ENCODE data around the gene SFMBT2. TPM values are rescaled to one million over a fixed set of nuclear protein-coding genes. Genes with fewer than 3 reads are reported as not detected.

SFMBT2 gene
- total RNA-seq, 2 donors from 2014 or later = 1.6 to 3.4 TPM

- WGBS, 2 donors = 54 to 57% methylated on average over 4 of the region's 4 CpGs
- TF ChIP-seq CTCF (IDR thresholded peaks at IDR 0.05) (no peak), POLR2A (IDR thresholded peaks at IDR 0.05) (no peak)
- ATAC-seq (no peak), DNase-seq (no peak)
- H3K27me3 ChIP-seq = no peaks in the 10 kb centered on the region
- no peak overlapping the region for H3K4me3 ChIP-seq
- intact Hi-C loops (cut with DNase I) = no loop called here
- H3K27ac ChIP-seq = no peak overlapping the region
- no peaks in the 10 kb centered on the region for H3K4me1 ChIP-seq
- no peaks in the 10 kb centered on the region for H3K36me3 ChIP-seq (replicated peaks in 1 of 2; ENCODE audit: insufficient read depth in 1 of 2, low read depth in 2 of 2)
- H3K9me3 ChIP-seq = no peaks in the 10 kb centered on the region
Observed at GRCh38 chr10:7165500-7166177, 245.2 kb downstream of the SFMBT2 start.

DNA sequence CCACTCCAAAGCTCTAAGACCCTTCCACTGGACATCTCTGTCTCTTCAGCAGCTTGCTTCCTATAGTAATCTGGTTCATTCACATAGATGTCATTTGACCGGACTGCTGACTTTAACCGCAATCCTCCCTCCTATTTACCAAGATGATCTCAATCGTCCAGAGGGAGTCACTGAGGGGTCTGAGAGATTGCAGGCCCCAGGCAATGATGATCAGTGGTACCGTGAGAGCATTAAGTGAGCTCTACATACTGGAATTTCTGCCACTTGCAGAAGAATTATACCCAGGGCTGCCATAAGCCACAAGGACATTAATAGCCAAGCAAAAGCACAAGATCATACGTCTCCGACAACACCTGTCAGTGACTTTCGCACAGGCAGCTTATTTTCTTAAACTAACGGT, 245.9 kb downstream of the SFMBT2 start:
- WGBS, 2 donors = 90% methylated on average over 8 of the region's 8 CpGs
- no peaks in the 10 kb centered on the region for H3K36me3 ChIP-seq (replicated peaks in 1 of 2; ENCODE audit: insufficient read depth in 1 of 2, low read depth in 2 of 2)
- no peaks in the 10 kb centered on the region for H3K4me1 ChIP-seq
- H3K4me3 ChIP-seq = no peak overlapping the region
- intact Hi-C loops (cut with DNase I) = no loop called here
- DNase-seq = no peak
- no peaks in the 10 kb centered on the region for H3K27me3 ChIP-seq
- no peaks in the 10 kb centered on the region for H3K9me3 ChIP-seq
- H3K27ac ChIP-seq = no peak overlapping the region
- no peak for TF ChIP-seq POLR2A (IDR thresholded peaks at IDR 0.05)
- TF ChIP-seq CTCF (IDR thresholded peaks at IDR 0.05) = no peak
- no peak for ATAC-seq

DNA sequence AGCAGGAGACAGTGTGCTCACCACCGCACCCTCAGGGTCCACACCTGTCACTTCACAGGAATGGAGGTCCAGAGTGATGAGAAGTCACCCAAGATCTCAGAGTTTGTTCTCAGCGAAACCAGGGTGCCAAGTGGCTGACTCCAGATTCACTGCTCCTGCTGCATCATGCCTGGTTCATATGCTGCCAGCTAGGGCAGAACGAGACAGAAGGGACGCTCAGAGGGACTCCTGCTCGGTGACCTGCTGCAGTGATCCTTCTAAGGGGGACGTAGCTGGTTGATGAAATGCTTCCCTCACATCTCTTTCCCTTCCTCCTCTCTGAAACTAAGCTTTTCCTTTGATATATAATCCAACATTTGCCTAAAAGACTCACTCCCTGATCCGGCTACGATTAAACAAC, 248.5 kb downstream of the SFMBT2 start:
- 84 to 92% methylated on average over 8 of the region's 8 CpGs for WGBS, 2 donors
- Histone ChIP-seq H3K4me1 (no peaks in the 10 kb centered on the region), H3K27me3 (no peaks in the 10 kb centered on the region), H3K27ac (no peak overlapping the region), H3K4me3 (no peak overlapping the region), H3K9me3 (no peaks in the 10 kb centered on the region), H3K36me3 (replicated peaks in 1 of 2; ENCODE audit: insufficient read depth in 1 of 2, low read depth in 2 of 2) (no peaks in the 10 kb centered on the region)
- no peak for ATAC-seq
- TF ChIP-seq POLR2A (IDR thresholded peaks at IDR 0.05) = no peak
- no peak for DNase-seq
- intact Hi-C loops (cut with DNase I) = no loop called here

DNA sequence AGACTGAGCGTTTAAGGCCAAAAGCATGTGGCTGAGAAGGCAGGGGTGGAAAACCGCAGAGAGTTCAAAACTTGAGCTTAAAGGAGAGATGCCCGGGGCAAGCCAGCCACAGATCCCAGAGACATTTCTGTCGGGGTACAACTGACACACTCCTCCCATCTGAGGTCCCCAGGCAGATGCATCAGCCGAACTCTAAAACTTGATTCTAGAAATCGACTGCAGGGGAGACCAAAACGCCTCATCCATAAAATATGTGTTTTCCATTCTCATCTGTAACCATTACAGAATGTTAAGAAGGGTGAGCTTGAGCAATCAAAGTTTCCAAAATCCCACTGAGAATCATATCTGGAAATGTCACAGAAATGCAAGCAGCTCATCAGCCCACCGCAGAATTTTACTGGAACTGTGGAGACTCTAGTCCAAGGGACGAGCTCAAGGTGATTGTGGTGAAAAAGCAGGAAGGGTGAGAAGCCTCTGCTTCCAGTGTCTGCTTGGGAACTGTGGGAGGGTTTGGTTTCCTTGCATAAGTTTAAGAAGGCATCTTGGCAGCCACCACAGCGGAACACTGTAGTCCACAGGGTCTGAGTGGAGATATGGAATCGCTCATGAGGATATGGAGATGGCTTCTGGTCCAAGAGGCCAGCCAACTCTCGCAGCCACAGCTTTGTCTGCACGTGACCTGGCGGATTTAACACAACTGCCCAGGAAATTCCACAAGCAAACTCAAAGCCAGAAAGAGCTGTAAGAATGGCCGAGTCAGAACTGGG, 249.2 kb downstream of the SFMBT2 start:
- DNase-seq (peak in 3 of 4 donors; percentile 22 to 59 (median 27)), ATAC-seq (peak; percentile 55)
- TF ChIP-seq POLR2A (IDR thresholded peaks at IDR 0.05) = no peak
- TF ChIP-seq CTCF (IDR thresholded peaks at IDR 0.05) = no peak
- WGBS, 2 donors = 67 to 73% methylated on average over 15 of the region's 15 CpGs
- H3K36me3 ChIP-seq (replicated peaks in 1 of 2; ENCODE audit: insufficient read depth in 1 of 2, low read depth in 2 of 2) = no peaks in the 10 kb centered on the region
- intact Hi-C loops (cut with DNase I) = no loop called here
- H3K4me1 ChIP-seq = no peaks in the 10 kb centered on the region
- H3K4me3 ChIP-seq = no peak overlapping the region
- H3K27me3 ChIP-seq = no peaks in the 10 kb centered on the region
- H3K9me3 ChIP-seq = no peaks in the 10 kb centered on the region
- no peak overlapping the region for H3K27ac ChIP-seq

GRCh38 chr10:7159928-7160327, 250.9 kb downstream of the SFMBT2 start:
- Histone ChIP-seq H3K27ac (no peak overlapping the region), H3K36me3 (replicated peaks in 1 of 2; ENCODE audit: insufficient read depth in 1 of 2, low read depth in 2 of 2) (no peaks in the 10 kb centered on the region), H3K4me3 (no peak overlapping the region), H3K9me3 (no peaks in the 10 kb centered on the region), H3K4me1 (no peaks in the 10 kb centered on the region), H3K27me3 (no peaks in the 10 kb centered on the region)
- DNase-seq (no peak), ATAC-seq (no peak)
- TF ChIP-seq CTCF (IDR thresholded peaks at IDR 0.05) (no peak), POLR2A (IDR thresholded peaks at IDR 0.05) (no peak)
- intact Hi-C loops (cut with DNase I) = no loop called here
- WGBS, 2 donors = 43 to 44% methylated on average over 5 of the region's 5 CpGs

All from body of pancreas (tissue), 4 donors.